Muscle of leg (tissue), 11 donors: ENCODE data around the gene DCLK2. TPM values are rescaled to one million over a fixed set of nuclear protein-coding genes. Genes with fewer than 3 reads are reported as not detected.
A peak's percentile ranks its signal among the peaks of the same experiment; 100 is the strongest.

Experiments used
- DNase-seq: peaks from one replicate; pipeline ENCODE4 v3.0.0; 2013
- H3K27ac ChIP-seq: one replicate; pipeline ENCODE4 v1.5.1; 2013; ENCODE audit warnings: mild to moderate bottlenecking, low read length, control low read depth
- H3K27me3 ChIP-seq: one replicate; pipeline ENCODE4 v1.6.1; 2013; ENCODE audit warnings: low read length; ENCODE audit not compliant: control insufficient read depth, insufficient read depth
- H3K36me3 ChIP-seq: one replicate; pipeline ENCODE4 v1.6.1; 2013; ENCODE audit warnings: low read length; ENCODE audit not compliant: control insufficient read depth, insufficient read depth
- H3K4me1 ChIP-seq: one replicate; pipeline ENCODE4 v1.6.1; 2013; ENCODE audit warnings: low read length; ENCODE audit not compliant: control insufficient read depth, insufficient read depth
- H3K4me3 ChIP-seq: one replicate; pipeline ENCODE4 v1.5.1; 2013; ENCODE audit warnings: low read length, control low read depth
- H3K9me3 ChIP-seq: replicated peaks from 2 replicates; pipeline ENCODE4 v1.6.1; 2013; ENCODE audit warnings: low read depth, low read length; ENCODE audit not compliant: control insufficient read depth
- WGBS: methylation state at CpG from one replicate; pipeline ENCODE4 v1.1.5; 2013; ENCODE audit warnings: missing lambda C conversion rate; ENCODE audit not compliant: insufficient coverage; 5-methylcytosine and 5-hydroxymethylcytosine counted together
- polyA plus RNA-seq, 8 donors: library from polyadenylated mRNA; unstranded; fragments of 120-200 nt; gene quantifications; one replicate each; pipeline versions ENCODE4 v1.2.1 to v1.2.3, GENCODE V29; 2013; ENCODE audit warnings: inconsistent platforms in 1 of 8, low replicate concordance in 1 of 8; ENCODE audit not compliant: insufficient read length in 8 of 8, insufficient read depth in 1 of 8
- total RNA-seq: library from RNA; stranded (reverse); fragments of 120-200 nt; gene quantifications from one replicate; pipeline ENCODE4 v1.2.4, GENCODE V29; 2013

DCLK2 gene
- total and polyA plus RNA-seq, 9 donors = 4.5 to 10.0 (median 7.8) TPM

GRCh38 chr4:150068300-150068960, 9.8 kb upstream of the DCLK2 start:
- Histone ChIP-seq H3K9me3 (no peaks in the 10 kb centered on the region), H3K36me3 (no peaks in the 10 kb centered on the region), H3K27ac (no peak overlapping the region), H3K4me1 (no peaks in the 10 kb centered on the region), H3K27me3 (no peaks in the 10 kb centered on the region), H3K4me3 (no peak overlapping the region)
- 96% methylated on average over 3 of the region's 6 CpGs for WGBS
- DNase-seq = no peak

GRCh38 chr4:150069353-150069752, 8.9 kb upstream of the DCLK2 start:
- Histone ChIP-seq H3K4me3 (no peak overlapping the region), H3K4me1 (no peaks in the 10 kb centered on the region), H3K27ac (no peak overlapping the region), H3K9me3 (no peaks in the 10 kb centered on the region), H3K36me3 (no peaks in the 10 kb centered on the region), H3K27me3 (no peaks in the 10 kb centered on the region)
- DNase-seq = no peak
- no CpG with 5 or more reads among the region's 1 CpG for whole genome bisulfite sequencing

GRCh38 chr4:150070464-150071170, 7.6 kb upstream of the DCLK2 start:
- H3K4me3 ChIP-seq = no peak overlapping the region
- no peaks in the 10 kb centered on the region for H3K4me1 ChIP-seq
- no peaks in the 10 kb centered on the region for H3K9me3 ChIP-seq
- WGBS = no CpG with 5 or more reads among the region's 4 CpGs
- H3K27me3 ChIP-seq = no peaks in the 10 kb centered on the region
- no peak overlapping the region for H3K27ac ChIP-seq
- no peaks in the 10 kb centered on the region for H3K36me3 ChIP-seq
- DNase-seq = no peak

DNA sequence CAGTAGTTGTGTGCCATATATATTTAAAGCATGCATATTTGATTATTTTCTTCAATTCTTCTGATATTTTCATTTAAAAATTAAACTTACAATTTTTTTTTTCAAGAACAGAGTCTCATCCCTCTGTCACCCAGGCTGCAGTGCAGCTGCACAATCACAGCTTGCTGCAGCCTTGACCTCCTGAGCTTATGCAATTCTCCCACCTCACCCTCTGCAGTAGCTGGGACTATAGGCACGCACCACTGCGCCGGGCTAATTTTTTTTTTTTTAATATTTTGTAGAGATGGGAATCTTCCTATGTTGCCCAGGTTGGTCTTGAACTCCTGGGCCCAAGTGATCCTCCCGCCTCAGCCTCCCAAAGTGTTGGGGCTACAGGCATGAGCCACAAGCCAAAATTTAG, 5.8 kb upstream of the DCLK2 start:
- Histone ChIP-seq H3K36me3 (no peaks in the 10 kb centered on the region), H3K27ac (no peak overlapping the region), H3K4me3 (no peak overlapping the region), H3K27me3 (no peaks in the 10 kb centered on the region), H3K4me1 (peaks cover under 1% of the 10 kb centered on the region), H3K9me3 (no peaks in the 10 kb centered on the region)
- WGBS = no CpG with 5 or more reads among the region's 4 CpGs
- no peak for DNase-seq

GRCh38 chr4:150072906-150073714, 5.1 kb upstream of the DCLK2 start:
- no CpG with 5 or more reads among the region's 2 CpGs for WGBS
- H3K4me3 ChIP-seq = no peak overlapping the region
- H3K4me1 ChIP-seq = peaks cover 2% of the 10 kb centered on the region
- no peaks in the 10 kb centered on the region for H3K9me3 ChIP-seq
- H3K36me3 ChIP-seq = no peaks in the 10 kb centered on the region
- DNase-seq = peak; percentile 84
- H3K27me3 ChIP-seq = no peaks in the 10 kb centered on the region
- no peak overlapping the region for H3K27ac ChIP-seq

DNA sequence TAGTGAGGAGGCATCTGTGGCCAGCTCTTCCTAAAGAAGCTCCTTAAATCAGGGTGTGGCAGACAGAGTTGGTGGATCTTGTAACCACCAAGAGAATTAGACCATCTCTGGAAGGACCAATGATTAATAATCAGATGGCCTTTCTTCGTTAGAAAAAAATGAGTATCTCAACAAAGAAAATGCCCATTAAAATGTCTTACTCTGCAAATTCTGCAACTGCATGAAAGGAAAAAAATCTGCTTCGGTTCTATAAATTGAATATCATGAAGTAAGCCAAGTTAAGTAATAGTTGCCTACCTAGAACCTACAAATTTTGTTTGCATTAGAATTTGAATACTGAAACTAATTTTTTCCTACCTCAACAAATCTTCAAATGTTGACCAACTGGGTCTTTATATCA, 4.2 kb upstream of the DCLK2 start:
- DNase-seq = no peak
- H3K36me3 ChIP-seq = no peaks in the 10 kb centered on the region
- H3K9me3 ChIP-seq = no peaks in the 10 kb centered on the region
- no peak overlapping the region for H3K27ac ChIP-seq
- peaks cover 3% of the 10 kb centered on the region for H3K4me1 ChIP-seq
- H3K27me3 ChIP-seq = peaks cover 3% of the 10 kb centered on the region
- no CpG with 5 or more reads among the region's 2 CpGs for whole genome bisulfite sequencing
- H3K4me3 ChIP-seq = no peak overlapping the region

- DNase-seq = peak; percentile 71
- H3K27ac ChIP-seq = peak overlapping the region; percentile 60
- H3K4me1 ChIP-seq = peaks cover 11% of the 10 kb centered on the region
- no peaks in the 10 kb centered on the region for H3K9me3 ChIP-seq
- no peaks in the 10 kb centered on the region for H3K36me3 ChIP-seq
- WGBS = under 1% methylated on average over 59 of the region's 59 CpGs
- H3K4me3 ChIP-seq = peak overlapping the region; percentile 83
- H3K27me3 ChIP-seq = peaks cover 8% of the 10 kb centered on the region
Observed at GRCh38 chr4:150078579-150079080, 385 bp downstream of the DCLK2 start.

DNA sequence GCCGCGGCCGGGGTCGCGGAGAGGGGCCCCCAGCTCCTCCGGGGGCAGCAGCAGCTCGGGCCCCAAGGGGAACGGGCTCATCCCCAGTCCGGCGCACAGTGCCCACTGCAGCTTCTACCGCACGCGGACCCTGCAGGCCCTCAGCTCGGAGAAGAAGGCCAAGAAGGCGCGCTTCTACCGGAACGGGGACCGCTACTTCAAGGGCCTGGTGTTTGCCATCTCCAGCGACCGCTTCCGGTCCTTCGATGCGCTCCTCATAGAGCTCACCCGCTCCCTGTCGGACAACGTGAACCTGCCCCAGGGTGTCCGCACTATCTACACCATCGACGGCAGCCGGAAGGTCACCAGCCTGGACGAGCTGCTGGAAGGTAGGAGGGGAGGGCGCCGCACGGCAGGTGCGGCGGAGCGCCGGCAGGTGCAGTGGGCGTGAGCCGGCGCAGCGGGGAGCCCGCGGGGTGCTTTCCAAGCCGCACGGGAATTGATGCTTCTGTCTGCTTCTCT, 886 bp downstream of the DCLK2 start:
- DNase-seq = peak; percentile 59
- peaks cover 8% of the 10 kb centered on the region for H3K27me3 ChIP-seq
- H3K4me3 ChIP-seq = peak overlapping the region; percentile 83
- no peaks in the 10 kb centered on the region for H3K36me3 ChIP-seq
- peak overlapping the region; percentile 60 for H3K27ac ChIP-seq
- 1% methylated on average over 41 of the region's 47 CpGs for WGBS
- H3K4me1 ChIP-seq = peaks cover 11% of the 10 kb centered on the region
- H3K9me3 ChIP-seq = no peaks in the 10 kb centered on the region

DNA sequence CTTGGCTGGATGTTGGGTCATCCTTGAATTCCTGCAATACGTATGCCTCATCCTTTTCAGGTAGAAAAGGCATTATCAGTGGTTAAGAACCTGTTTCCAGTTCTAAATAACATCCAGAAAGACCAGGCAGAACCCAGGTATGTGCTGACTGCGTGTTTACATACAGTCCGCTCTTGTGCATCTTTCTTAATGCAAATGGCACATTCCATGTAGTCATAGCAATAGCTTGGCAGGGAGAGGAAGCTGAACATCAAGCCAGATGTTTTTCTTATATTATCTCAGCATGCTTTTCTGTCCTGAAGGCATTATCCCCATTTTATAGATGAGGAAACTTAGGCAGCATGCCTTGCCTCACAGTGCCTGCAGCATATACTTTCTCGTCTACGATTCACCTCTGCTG, 2.1 kb downstream of the DCLK2 start:
- Histone ChIP-seq H3K36me3 (no peaks in the 10 kb centered on the region), H3K9me3 (no peaks in the 10 kb centered on the region), H3K27ac (no peak overlapping the region), H3K27me3 (peaks cover 8% of the 10 kb centered on the region), H3K4me3 (no peak overlapping the region), H3K4me1 (peaks cover 11% of the 10 kb centered on the region)
- DNase-seq = peak; percentile 32
- WGBS = 83% methylated on average over 1 of the region's 5 CpGs

- WGBS = no CpG with 5 or more reads among the region's 1 CpG
- peaks cover 11% of the 10 kb centered on the region for H3K4me1 ChIP-seq
- DNase-seq = no peak
- no peak overlapping the region for H3K4me3 ChIP-seq
- no peaks in the 10 kb centered on the region for H3K9me3 ChIP-seq
- peaks cover 8% of the 10 kb centered on the region for H3K27me3 ChIP-seq
- no peaks in the 10 kb centered on the region for H3K36me3 ChIP-seq
- no peak overlapping the region for H3K27ac ChIP-seq
Observed at GRCh38 chr4:150080875-150081274, 2.6 kb downstream of the DCLK2 start.
